NCI-H2196 treated with DMSO at 0.1 percent for 48 hours (cell line): Measurements from ENCODE around the gene ERC1.
A peak's percentile ranks its signal among the peaks of the same experiment; 100 is the strongest.

Experiments used
- DNase-seq: peaks from one replicate; lab custom pipeline; 2025; ENCODE audit not compliant: unreplicated experiment; lab: John Stamatoyannopoulos, UW

Gene ERC1

DNA sequence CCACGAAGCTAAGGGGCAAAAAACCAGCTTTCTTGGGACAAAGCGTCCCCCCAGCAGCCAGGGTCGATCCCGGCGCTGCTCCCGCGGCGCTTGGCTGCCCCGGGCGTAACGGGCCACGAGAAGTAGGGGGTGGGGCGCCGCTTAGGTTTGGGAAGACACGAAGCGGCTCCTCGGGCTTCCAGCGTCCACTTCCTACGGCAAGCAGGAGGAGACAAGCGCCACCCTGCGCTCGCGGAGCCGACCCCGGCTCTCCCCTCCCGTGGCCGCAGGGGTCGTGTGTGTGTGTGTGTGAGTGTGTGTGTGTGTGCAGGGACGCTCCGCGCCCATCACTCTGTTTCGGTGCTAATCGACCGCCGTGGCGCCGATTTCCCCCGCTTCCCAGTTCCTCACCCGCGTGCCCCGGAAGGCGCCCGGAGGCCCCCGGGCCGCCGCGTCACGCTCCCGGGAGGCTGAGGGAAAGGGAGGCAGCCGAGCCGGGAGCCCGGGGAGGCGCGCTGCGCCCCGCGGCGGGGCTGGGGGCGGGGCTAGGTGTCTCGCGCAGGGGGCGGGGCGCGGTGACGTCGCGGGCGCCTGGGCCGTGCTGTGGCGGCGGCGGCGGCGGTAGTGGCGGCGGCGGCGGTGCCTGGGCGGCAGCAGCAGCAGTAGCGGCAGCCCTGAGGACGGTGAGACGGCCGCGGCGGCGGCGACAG is at the start of gene ERC1:
TSS of gene ERC1 (plus strand) at position 563 of the 689 bp plus-strand sequence. CDS start 36,681 bp downstream, outside the sequence.
- peak; percentile 21 for DNase-seq

- DNase-seq, result no peak
Measured at GRCh38 chr12:943051-943450, 48.0 kb upstream of the ERC1 start.

DNA sequence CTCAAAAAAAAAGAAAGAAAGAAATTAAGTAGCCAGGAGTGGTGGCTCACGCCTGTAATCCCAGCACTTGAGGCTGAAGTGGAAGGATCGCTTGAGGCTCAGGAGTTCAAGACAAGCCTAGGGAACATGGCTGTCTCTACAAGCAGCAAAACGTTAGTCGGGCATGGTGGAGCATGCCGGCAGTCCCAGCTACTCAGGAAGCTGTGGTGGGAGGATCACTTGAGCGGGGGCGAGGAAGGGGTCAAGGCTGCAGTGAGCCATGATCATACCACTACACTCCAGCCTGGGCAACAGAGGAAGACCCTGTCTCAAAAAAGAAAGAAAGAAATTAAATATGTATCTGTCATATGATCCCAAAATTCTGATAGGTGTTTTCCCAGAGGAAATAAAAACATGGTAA is 46.8 kb upstream of the ERC1 start:
- DNase-seq, result no peak

- DNase-seq, result no peak
Measured at GRCh38 chr12:946212-946611, 44.8 kb upstream of the ERC1 start.

DNA sequence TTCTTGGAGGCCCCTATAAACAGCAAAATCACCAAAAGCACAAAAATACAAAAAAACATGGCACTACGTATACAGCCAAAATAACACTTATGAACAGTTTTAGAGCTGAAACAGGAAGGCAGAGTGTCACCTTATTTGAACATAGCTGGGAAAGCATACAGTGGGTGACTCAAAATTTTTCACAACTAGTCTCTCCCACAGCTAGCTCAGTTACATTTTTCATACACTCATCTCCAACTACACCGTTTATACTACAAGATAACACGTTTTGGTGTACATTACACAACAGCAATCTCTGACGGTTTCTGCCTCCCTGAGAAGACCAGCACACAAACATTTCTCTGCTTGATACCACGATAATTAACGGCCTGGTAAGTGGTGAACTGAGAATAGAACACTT is 44.4 kb upstream of the ERC1 start:
- no peak for DNase-seq

- DNase-seq, result no peak
Measured at GRCh38 chr12:948238-948637, 42.8 kb upstream of the ERC1 start.

DNA sequence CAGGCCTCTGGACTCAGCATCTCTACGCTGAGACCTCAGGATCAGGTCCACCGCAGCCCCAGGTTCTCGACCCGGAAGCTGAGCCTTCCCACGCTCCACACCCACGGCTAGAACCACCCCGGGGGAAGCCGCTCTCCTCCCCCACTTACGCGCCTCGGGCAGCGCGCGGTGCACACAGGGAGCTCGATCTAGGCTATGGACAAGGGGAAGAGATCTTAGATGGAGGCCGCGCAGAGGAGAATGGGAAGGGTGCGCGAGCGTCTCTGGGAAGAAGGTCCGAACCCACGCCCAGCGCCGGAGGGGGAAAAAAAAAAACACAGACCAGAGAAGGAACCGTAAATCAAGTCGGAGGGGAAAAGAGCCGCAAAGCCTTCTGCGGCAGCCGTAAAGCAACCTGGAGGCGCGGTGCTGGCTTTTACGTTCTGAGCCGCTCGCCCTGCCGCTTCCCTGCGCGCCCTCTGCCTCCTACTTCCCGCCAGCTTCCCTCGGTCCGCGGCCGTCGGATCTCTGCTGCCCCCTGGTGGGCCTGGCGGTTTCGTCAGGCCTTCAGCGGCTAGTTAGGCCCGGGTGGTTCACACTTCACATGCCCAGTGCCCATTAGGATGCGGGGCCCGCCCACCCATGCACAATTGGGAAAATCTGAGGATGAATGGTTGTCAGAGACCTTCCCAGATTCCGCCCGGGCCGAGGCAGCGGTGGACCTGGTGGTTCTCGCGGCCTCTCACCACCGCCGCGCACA is 41.4 kb upstream of the ERC1 start, which contains the start of gene RAD52:
TSS of gene RAD52 (minus strand) at position 242 of the 739 bp plus-strand sequence. CDS start 16,636 bp downstream, outside the sequence.
- DNase-seq, result peak; percentile 86

DNA sequence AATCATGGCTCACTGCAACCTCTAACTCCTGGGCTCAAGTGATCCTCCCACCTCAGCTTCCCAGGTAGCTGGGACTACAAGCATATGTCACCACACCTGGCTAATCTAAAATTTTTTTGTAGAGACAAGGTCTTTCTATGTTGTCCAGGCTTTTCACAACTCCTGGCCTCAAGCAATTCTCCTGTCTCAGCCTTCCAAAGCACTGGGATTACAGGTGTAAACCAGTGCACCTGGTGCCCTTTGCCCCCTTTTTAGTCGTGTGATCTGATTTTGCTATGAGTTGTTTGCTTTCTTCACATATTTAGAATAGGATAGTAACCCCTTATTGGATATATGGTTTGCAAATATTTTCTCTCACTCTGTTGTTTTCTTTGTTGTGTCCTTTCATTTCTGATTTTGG is 39.8 kb upstream of the ERC1 start:
- no peak for DNase-seq

- DNase-seq, result no peak
Measured at GRCh38 chr12:953776-954175, 37.2 kb upstream of the ERC1 start.

- no peak for DNase-seq
Measured at GRCh38 chr12:954741-955140, 36.3 kb upstream of the ERC1 start.

DNA sequence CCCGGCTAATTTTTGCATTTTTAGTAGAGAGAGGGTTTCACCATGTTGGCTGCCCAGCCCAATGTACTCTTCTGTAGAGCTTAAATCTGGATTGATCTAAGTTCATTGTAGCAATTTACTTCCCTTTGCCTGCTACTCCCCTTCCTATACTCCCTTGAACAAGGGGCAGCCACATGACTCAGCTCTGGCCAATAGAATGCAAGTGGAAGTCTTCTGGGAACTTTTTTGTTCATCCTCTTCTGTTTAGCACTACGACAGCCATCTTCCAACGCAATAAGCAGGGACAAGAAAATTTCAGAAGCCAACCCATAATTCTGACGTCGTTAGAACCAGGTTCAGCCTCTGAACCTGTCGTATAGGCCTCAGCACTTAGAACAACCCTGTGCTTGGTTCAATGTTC is 35.1 kb upstream of the ERC1 start:
- no peak for DNase-seq

GRCh38 chr12:958588-959123 is 32.4 kb upstream of the ERC1 start:
- DNase-seq, result no peak

- DNase-seq, result no peak
Measured at GRCh38 chr12:966724-967123, 24.3 kb upstream of the ERC1 start.

DNA sequence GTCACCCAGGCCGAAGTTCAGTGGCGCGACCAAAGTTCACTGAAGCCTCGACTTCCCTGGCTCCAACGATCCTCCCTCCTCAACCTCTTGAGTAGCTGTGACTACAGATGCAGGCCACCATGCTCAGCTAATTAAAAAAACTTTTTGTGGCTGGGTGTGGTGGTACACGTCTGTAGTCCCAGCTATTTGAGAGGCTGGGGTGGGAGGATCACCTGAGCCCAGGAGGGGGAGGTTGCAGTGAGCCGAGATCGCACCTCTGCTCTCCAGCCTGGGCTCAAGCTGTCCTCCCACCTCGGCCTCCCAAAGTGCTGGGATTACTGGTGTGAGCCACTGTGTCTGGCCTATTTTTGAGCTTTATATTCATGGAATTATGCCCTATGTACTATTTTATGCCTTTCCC is 23.4 kb upstream of the ERC1 start:
- DNase-seq, result no peak

DNA sequence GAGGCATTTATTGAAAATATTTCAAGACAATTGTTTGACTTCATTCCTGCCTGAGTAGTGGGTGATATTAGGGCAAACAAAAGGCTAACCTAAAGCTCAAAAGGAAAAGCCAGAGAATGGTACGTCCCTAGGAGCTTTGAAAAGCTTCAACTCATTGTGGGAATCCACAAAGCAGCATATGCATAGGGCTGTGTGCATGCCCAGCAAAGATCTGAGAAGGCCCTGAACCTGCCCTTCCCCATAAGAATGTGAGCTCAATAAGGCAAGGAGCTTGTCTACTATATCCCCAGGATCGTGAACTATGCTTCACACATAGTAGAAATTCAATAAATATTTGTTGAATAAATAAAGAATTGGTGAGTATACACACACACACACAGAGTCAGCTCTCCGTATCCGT is 22.5 kb upstream of the ERC1 start:
- no peak for DNase-seq

DNA sequence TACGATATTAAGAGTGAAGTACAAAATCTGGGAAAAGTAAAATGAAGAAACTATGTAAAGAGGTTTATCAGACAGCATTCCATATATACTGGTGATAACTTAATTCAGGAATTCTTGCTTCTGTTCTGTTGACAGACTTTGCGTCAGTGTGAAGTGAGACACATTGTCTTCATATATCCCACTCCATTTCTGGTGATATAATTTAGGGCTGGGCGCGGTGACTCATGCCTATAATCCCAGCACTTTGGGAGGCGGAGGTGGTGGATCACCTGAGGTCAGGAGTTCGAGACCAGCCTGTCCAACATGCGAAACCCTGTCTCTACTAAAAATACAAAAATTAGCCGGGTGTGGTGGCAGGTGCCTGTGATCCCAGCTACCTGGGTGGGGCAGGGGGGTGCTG is 21.2 kb upstream of the ERC1 start:
- no peak for DNase-seq

DNA sequence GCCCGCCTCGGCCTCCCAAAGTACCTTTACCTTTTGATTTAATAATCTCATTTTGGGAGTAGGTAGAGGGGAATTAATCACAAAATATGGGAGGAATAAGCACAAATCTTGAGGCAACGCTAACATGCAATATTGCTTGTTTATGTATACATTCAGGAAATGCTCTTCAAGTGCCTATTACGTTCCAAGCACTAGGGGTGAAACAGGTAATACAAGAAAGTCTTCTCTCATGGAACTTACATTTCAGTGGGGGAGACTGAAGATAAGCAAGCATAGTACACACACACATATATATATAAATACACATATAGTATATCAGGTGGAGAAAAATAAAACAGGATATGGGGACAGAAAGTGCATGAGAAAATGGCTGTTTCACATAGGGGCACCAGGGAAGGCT is 19.0 kb upstream of the ERC1 start:
- no peak for DNase-seq

GRCh38 chr12:974271-974862 is 16.7 kb upstream of the ERC1 start:
- no peak for DNase-seq

DNA sequence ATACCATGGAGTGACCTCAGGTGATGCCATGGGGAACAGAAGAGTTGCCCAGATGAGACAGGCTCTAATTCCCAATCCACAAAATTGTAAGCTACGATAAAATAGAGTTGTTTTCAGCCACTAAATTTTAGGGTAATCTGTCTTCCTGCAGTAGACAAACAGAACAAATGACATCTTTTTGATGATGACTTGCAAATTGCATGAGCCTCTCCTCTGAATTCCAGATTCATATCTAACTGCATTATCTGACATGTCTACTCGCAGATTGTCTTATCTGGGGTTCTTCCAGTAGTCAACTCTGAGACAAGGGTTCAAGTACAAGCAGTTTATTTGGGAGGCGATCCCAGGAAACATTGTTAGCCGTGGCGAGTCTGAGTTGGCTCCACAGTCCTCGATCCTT is 14.4 kb upstream of the ERC1 start:
- no peak for DNase-seq

DNA sequence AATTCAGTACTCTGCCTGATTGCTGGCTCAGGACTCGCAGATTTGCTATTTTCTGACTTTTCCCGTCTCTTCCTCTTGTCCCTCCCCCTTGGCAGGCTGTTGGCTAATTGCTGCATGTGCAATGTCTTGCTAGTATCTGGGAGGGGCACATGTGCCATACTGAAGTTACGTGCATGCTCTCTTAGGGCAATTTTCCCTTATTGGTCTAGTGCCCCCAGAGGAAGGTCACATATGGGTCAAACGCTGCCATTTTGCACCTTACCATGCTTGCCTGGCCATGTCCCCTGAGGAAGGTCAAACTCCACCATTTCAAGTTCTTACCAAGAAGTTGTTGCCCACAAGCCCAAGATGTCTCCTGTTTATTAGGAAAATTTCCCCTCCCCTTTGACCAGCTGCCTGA is 13.9 kb upstream of the ERC1 start:
- no peak for DNase-seq

DNA sequence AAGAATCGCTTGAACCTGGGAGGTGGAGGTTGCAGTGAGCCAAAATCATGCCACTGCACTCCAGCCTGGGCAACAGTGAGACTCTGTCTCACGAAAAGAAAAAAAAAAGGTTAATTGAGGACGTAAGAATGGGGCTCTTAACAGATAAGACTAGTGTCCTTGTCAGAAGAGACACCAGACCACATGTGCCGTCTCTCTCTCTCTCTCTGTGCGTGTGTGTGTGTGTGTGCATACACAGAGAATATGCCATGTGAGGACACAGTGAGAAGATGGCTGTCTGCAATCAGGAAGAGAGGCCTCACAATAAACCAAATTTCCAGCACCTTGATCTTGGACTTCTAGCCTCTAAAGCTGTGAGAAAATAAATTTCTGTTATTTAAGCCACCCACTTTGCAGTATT is 11.7 kb upstream of the ERC1 start:
- DNase-seq, result no peak
